Liver (tissue), 9 donors: Measurements from ENCODE around the gene FBF1. TPM values are rescaled to one million over a fixed set of nuclear protein-coding genes. Genes with fewer than 3 reads are reported as not detected.
A peak's percentile ranks its signal among the peaks of the same experiment; 100 is the strongest.

Source experiments
- DNase-seq: peaks from one replicate; pipeline ENCODE4 v3.0.0-alpha.2; 2017; ENCODE audit warnings: low spot score
- H3K27ac ChIP-seq, 2 donors: one replicate each; pipeline ENCODE4 v1.7.0; 2013; ENCODE audit warnings: inconsistent platforms in 2 of 2, low read length in 2 of 2, control low read depth in 1 of 2, low read depth in 1 of 2, mild to moderate bottlenecking in 1 of 2
- H3K27me3 ChIP-seq, 4 donors: one replicate each; pipeline versions ENCODE4 v1.6.1 to v1.7.0; 2013; ENCODE audit warnings: low read length in 3 of 4, inconsistent platforms in 1 of 4, mild to moderate bottlenecking in 1 of 4, moderate library complexity in 1 of 4; ENCODE audit not compliant: control insufficient read depth in 4 of 4, insufficient read depth in 4 of 4
- H3K36me3 ChIP-seq, 4 donors: one replicate each; pipeline versions ENCODE4 v1.6.1 to v1.7.0; 2013; ENCODE audit warnings: low read length in 3 of 4, mild to moderate bottlenecking in 3 of 4, low read depth in 1 of 4, moderate library complexity in 1 of 4; ENCODE audit not compliant: control insufficient read depth in 4 of 4, insufficient read depth in 3 of 4
- H3K4me1 ChIP-seq, 4 donors: one replicate each; pipeline versions ENCODE4 v1.6.1 to v1.7.0; 2013; ENCODE audit warnings: low read length in 3 of 4, mild to moderate bottlenecking in 3 of 4, moderate library complexity in 1 of 4; ENCODE audit not compliant: control insufficient read depth in 4 of 4, insufficient read depth in 4 of 4
- H3K4me3 ChIP-seq, 3 donors: one replicate each; pipeline versions ENCODE4 v1.6.1 to v1.7.0; 2013; ENCODE audit warnings: low read length in 3 of 3, control low read depth in 1 of 3, low read depth in 1 of 3, mild to moderate bottlenecking in 1 of 3
- H3K9ac ChIP-seq, 2 donors: one replicate each; pipeline ENCODE4 v1.7.0; 2013; ENCODE audit warnings: low read length in 2 of 2, mild to moderate bottlenecking in 2 of 2, moderate library complexity in 2 of 2, control low read depth in 1 of 2, low read depth in 1 of 2
- H3K9me3 ChIP-seq, 4 donors: one replicate each; pipeline versions ENCODE4 v1.6.1 to v1.7.0; 2013; ENCODE audit warnings: low read length in 3 of 4; ENCODE audit not compliant: control insufficient read depth in 4 of 4
- ATF3 ChIP-seq: IDR thresholded peaks from 2 replicates; pipeline ENCODE4 v1.6.1; 2016; ENCODE audit warnings: antibody characterized with exemption
- EGR1 ChIP-seq, 2 donors: IDR thresholded peaks; 2 replicates each; pipeline ENCODE4 v1.6.1; 2016 to 2018; ENCODE audit warnings: antibody characterized with exemption in 2 of 2, low read depth in 2 of 2
- FOXA1 ChIP-seq: IDR thresholded peaks from 2 replicates; pipeline ENCODE4 v1.6.1; 2016; ENCODE audit warnings: antibody characterized with exemption
- FOXA2 ChIP-seq: IDR thresholded peaks from 2 replicates; pipeline ENCODE4 v1.6.1; 2016; ENCODE audit warnings: antibody characterized with exemption
- GABPA ChIP-seq, 2 donors: IDR thresholded peaks in 1 of 2; conservative IDR thresholded peaks in 1 of 2; 2 replicates each; pipeline ENCODE4 v1.6.1; 2016; ENCODE audit warnings: antibody characterized with exemption in 2 of 2, mild to moderate bottlenecking in 1 of 2, moderate library complexity in 1 of 2
- HNF4A ChIP-seq, 2 donors: conservative IDR thresholded peaks; 2 replicates each; pipeline ENCODE4 v1.6.1; 2016; ENCODE audit warnings: antibody characterized with exemption in 2 of 2, mild to moderate bottlenecking in 2 of 2
- HNF4G ChIP-seq: IDR thresholded peaks from 2 replicates; pipeline ENCODE4 v1.6.1; 2016; ENCODE audit warnings: antibody characterized with exemption
- JUND ChIP-seq, 2 donors: IDR thresholded peaks; 2 replicates each; pipeline ENCODE4 v1.6.1; 2016; ENCODE audit warnings: antibody characterized with exemption in 2 of 2
- NR2F2 ChIP-seq: IDR thresholded peaks from 2 replicates; pipeline ENCODE4 v1.6.1; 2016; ENCODE audit warnings: antibody characterized with exemption
- RAD21 ChIP-seq, 2 donors: IDR thresholded peaks; 2 replicates each; pipeline ENCODE4 v1.6.1; 2016; ENCODE audit warnings: antibody characterized with exemption in 2 of 2, mild to moderate bottlenecking in 2 of 2
- RXRA ChIP-seq, 2 donors: IDR thresholded peaks; 2 replicates each; pipeline ENCODE4 v1.6.1; 2017 to 2018; ENCODE audit warnings: antibody characterized with exemption in 2 of 2, mild to moderate bottlenecking in 1 of 2
- SP1 ChIP-seq: IDR thresholded peaks from 2 replicates; pipeline ENCODE4 v1.6.1; 2018; ENCODE audit warnings: antibody characterized with exemption, mild to moderate bottlenecking
- TAF1 ChIP-seq: conservative IDR thresholded peaks from 2 replicates; pipeline ENCODE4 v1.6.1; 2016; ENCODE audit warnings: antibody characterized with exemption, mild to moderate bottlenecking
- YY1 ChIP-seq: IDR thresholded peaks from 2 replicates; pipeline ENCODE4 v1.6.1; 2016; ENCODE audit warnings: antibody characterized with exemption, mild to moderate bottlenecking
- WGBS: extraction: QIAGEN DNeasy Blood & Tissue Kit; methylation state at CpG from one replicate; pipeline ENCODE4 v1.1.7; 2013; 5-methylcytosine and 5-hydroxymethylcytosine counted together
- polyA plus RNA-seq, 2 donors: library from polyadenylated mRNA; stranded (reverse) in 1 of 2; unstranded in 1 of 2; fragments of 200-250 nt in 1 of 2; fragments of >200 nt in 1 of 2; fragmentation: Nextera tagmentation in 1 of 2; extraction: Ambion mirVana in 1 of 2; gene quantifications; one replicate each; pipeline versions ENCODE4 v1.2.1 to v1.2.3, GENCODE V29; 2013 to 2015
- total RNA-seq, 2 donors: library from RNA; depleted of rRNA; stranded (reverse); fragments of >200 nt; gene quantifications; one replicate each; pipeline ENCODE4 v1.2.3, GENCODE V29; 2014
- TF ChIP-seq, protein P1 (sequence below): IDR thresholded peaks from 2 replicates; pipeline ENCODE4 v1.6.1; 2016; ENCODE audit warnings: antibody characterized with exemption
- TF ChIP-seq, protein P2 (sequence below): IDR thresholded peaks from 2 replicates; pipeline ENCODE4 v1.6.1; 2016; ENCODE audit warnings: antibody characterized with exemption
- TF ChIP-seq, protein P3 (sequence below): fragments of 150-350 bp; IDR thresholded peaks from 2 replicates; pipeline ENCODE4 v1.5.1; 2017; ENCODE audit warnings: improper control_type of control experiment, low read depth, low read length; ENCODE audit not compliant: missing input control
- TF ChIP-seq, protein P4 (sequence below): IDR thresholded peaks from 2 replicates; pipeline ENCODE4 v1.6.1; 2016; ENCODE audit warnings: antibody characterized with exemption, mild to moderate bottlenecking
- donor health status: healthy.
- donor health status: healthy.
- donor health status: healthy.
- donor health status: healthy.
- donor health status: healthy.

FBF1 gene
- total and polyA plus RNA-seq, 4 donors = 0.39 to 5.6 (median 1.7) TPM

DNA sequence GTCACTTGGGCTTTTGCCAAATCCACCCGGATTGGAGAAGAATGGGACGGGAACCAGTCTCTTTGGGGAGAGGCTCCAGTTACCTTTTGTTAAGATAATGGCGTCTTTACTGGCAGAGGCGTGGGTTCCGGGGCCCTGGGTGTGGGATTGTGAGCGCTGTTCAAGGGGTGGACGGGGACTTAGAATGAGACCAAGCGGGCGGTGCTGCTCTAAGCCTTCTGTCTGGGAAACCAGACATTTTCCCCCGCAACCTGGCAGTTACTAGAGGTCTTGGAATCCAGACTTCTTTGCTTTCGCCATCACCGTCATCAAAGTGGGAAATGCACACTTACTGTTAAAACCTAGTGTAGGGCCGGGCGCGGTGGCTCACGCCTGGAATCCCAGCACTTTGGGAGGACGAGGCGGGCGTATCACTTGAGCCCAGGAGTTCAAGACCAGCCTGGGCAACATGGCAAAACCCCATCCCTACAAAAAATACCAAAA is 38.9 kb upstream of the FBF1 start:
- peaks cover 8 to 47% (median 29%) of the 10 kb centered on the region in 4 donors for H3K4me1 ChIP-seq
- DNase-seq = no peak
- WGBS = 3% methylated on average over 19 of the region's 19 CpGs

GRCh38 chr17:75978938-75979704 is 38.3 kb upstream of the FBF1 start, which contains the start of the genes ACOX1 and TEN1:
TSS of gene ACOX1 (minus strand) at chr17:75979166. CDS start at chr17:75979073, 93 bp downstream.
TSS of gene TEN1 (plus strand) at chr17:75979240. CDS start at chr17:75986193, 6,953 bp downstream.
- TF ChIP-seq TAF1 (peak; percentile 95), FOXA1 (no peak), RXRA (IDR thresholded peaks at IDR 0.05) (peak; percentile 73 to 76), GABPA (IDR thresholded peaks at IDR 0.05 in 1 of 2, conservative IDR thresholded peaks at IDR 0.05 in 1 of 2) (peak in 1 of 2 donors; percentile 81), ATF3 (no peak), JUND (IDR thresholded peaks at IDR 0.05) (peak in 1 of 2 donors; percentile 44), FOXA2 (peak; percentile 34), YY1 (peak; percentile 92), HNF4A (conservative IDR thresholded peaks at IDR 0.05) (peak; percentile 34 to 39), HNF4G (no peak), SP1 (peak; percentile 71), EGR1 (IDR thresholded peaks at IDR 0.05; ENCODE audit: low read depth in 2 of 2) (peak in 1 of 2 donors; percentile 18), RAD21 (IDR thresholded peaks at IDR 0.05) (no peak), NR2F2 (peak; percentile 69)
- TF ChIP-seq, protein P1, sequence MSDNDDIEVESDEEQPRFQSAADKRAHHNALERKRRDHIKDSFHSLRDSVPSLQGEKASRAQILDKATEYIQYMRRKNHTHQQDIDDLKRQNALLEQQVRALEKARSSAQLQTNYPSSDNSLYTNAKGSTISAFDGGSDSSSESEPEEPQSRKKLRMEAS = peak; percentile 74
- TF ChIP-seq, protein P2, sequence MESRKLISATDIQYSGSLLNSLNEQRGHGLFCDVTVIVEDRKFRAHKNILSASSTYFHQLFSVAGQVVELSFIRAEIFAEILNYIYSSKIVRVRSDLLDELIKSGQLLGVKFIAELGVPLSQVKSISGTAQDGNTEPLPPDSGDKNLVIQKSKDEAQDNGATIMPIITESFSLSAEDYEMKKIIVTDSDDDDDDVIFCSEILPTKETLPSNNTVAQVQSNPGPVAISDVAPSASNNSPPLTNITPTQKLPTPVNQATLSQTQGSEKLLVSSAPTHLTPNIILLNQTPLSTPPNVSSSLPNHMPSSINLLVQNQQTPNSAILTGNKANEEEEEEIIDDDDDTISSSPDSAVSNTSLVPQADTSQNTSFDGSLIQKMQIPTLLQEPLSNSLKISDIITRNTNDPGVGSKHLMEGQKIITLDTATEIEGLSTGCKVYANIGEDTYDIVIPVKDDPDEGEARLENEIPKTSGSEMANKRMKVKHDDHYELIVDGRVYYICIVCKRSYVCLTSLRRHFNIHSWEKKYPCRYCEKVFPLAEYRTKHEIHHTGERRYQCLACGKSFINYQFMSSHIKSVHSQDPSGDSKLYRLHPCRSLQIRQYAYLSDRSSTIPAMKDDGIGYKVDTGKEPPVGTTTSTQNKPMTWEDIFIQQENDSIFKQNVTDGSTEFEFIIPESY = peak; percentile 44
- TF ChIP-seq, protein P3, sequence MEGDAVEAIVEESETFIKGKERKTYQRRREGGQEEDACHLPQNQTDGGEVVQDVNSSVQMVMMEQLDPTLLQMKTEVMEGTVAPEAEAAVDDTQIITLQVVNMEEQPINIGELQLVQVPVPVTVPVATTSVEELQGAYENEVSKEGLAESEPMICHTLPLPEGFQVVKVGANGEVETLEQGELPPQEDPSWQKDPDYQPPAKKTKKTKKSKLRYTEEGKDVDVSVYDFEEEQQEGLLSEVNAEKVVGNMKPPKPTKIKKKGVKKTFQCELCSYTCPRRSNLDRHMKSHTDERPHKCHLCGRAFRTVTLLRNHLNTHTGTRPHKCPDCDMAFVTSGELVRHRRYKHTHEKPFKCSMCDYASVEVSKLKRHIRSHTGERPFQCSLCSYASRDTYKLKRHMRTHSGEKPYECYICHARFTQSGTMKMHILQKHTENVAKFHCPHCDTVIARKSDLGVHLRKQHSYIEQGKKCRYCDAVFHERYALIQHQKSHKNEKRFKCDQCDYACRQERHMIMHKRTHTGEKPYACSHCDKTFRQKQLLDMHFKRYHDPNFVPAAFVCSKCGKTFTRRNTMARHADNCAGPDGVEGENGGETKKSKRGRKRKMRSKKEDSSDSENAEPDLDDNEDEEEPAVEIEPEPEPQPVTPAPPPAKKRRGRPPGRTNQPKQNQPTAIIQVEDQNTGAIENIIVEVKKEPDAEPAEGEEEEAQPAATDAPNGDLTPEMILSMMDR = peak; percentile 4
- TF ChIP-seq, protein P4, sequence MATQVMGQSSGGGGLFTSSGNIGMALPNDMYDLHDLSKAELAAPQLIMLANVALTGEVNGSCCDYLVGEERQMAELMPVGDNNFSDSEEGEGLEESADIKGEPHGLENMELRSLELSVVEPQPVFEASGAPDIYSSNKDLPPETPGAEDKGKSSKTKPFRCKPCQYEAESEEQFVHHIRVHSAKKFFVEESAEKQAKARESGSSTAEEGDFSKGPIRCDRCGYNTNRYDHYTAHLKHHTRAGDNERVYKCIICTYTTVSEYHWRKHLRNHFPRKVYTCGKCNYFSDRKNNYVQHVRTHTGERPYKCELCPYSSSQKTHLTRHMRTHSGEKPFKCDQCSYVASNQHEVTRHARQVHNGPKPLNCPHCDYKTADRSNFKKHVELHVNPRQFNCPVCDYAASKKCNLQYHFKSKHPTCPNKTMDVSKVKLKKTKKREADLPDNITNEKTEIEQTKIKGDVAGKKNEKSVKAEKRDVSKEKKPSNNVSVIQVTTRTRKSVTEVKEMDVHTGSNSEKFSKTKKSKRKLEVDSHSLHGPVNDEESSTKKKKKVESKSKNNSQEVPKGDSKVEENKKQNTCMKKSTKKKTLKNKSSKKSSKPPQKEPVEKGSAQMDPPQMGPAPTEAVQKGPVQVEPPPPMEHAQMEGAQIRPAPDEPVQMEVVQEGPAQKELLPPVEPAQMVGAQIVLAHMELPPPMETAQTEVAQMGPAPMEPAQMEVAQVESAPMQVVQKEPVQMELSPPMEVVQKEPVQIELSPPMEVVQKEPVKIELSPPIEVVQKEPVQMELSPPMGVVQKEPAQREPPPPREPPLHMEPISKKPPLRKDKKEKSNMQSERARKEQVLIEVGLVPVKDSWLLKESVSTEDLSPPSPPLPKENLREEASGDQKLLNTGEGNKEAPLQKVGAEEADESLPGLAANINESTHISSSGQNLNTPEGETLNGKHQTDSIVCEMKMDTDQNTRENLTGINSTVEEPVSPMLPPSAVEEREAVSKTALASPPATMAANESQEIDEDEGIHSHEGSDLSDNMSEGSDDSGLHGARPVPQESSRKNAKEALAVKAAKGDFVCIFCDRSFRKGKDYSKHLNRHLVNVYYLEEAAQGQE = peak; percentile 76
- Histone ChIP-seq H3K9ac (peak within 1 kb of the TSS; percentile 61 to 99), H3K4me3 (peak within 1 kb of the TSS; percentile 87 to 94 (median 93)), H3K36me3 (no peaks in the 10 kb centered on the region), H3K9me3 (no peaks in the 10 kb centered on the region), H3K27ac (peak within 1 kb of the TSS; percentile 97 to 98), H3K4me1 (peaks cover 8 to 49% (median 31%) of the 10 kb centered on the region in 4 donors), H3K27me3 (no peaks in the 10 kb centered on the region)
- DNase-seq = peak; percentile 94
- under 1% methylated on average over 72 of the region's 72 CpGs for WGBS

More for the DNA sequence above, 38.9 kb upstream of the FBF1 start:
- H3K36me3 ChIP-seq = no peaks in the 10 kb centered on the region
- no peaks in the 10 kb centered on the region for H3K9me3 ChIP-seq
- peak overlapping the region; percentile 97 to 98 for H3K27ac ChIP-seq
- TF ChIP-seq, protein P3 = no peak
- peak; percentile 82 for TF ChIP-seq YY1
- TF ChIP-seq, protein P1 = peak; percentile 9
- H3K4me3 ChIP-seq = peak overlapping the region; percentile 51 to 93 (median 87)
- peak overlapping the region; percentile 61 to 98 for H3K9ac ChIP-seq
- no peaks in the 10 kb centered on the region for H3K27me3 ChIP-seq
